Measurements from ENCODE around the gene UBN2.

The UBN2 gene

DNA sequence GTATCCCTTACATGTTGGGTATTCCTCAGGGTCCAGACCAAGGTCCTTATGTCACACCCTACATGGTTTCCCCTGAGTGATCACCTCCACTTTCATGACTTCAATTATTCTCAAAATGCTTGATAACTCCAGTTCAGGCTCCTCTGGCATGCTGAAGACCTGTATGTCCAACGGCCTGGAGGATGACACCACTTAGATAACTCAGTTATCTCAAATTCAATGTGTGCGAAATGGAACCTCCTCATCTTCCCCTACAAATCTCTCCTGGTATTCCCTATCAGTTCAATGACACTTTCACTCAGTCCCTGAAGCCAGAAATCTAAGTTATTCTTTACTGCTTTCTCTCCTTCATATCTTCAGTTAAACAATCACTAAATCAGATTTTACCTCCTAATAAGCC is 120.0 kb downstream of the UBN2 start:
- H2AFZ ChIP-seq (ENCODE audit: low read depth, low read length): no peak overlapping the region
- no peaks in the 10 kb centered on the region for H3K9me3 ChIP-seq (ENCODE audit: low read length)
- no peak overlapping the region for H3K4me3 ChIP-seq (ENCODE audit: low read length)
- peaks cover 29% of the 10 kb centered on the region for H3K36me3 ChIP-seq (ENCODE audit: insufficient read depth, low read length)
- H3K4me1 ChIP-seq (ENCODE audit: insufficient read depth, low read length): no peaks in the 10 kb centered on the region
- no peaks in the 10 kb centered on the region for H3K27me3 ChIP-seq (ENCODE audit: insufficient read depth, low read length)

DNA sequence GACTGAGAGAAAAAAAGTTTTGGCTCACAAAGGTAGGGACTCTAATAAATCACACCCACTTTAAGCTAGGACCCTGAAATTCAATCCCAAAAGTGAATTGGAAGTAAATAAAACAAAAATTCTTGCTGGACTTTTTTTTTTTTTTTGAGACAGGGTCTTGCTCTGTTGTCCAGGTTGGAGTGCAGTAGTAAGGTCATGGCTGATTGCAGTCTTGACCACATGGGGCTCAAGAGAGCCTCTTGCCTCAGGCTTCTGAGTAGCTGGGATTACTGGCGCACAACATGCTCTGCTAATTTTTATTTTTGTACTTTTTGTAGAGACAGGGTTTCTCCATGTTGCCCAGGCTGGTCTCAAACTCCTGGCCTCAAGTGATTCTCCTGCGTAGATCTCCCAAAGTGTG is 123.7 kb downstream of the UBN2 start:
- Histone ChIP-seq H3K27me3 (ENCODE audit: insufficient read depth, low read length) (no peaks in the 10 kb centered on the region), H3K9me3 (ENCODE audit: low read length) (no peaks in the 10 kb centered on the region), H3K4me3 (ENCODE audit: low read length) (no peak overlapping the region), H3K36me3 (ENCODE audit: insufficient read depth, low read length) (peaks cover 7% of the 10 kb centered on the region), H3K4me1 (ENCODE audit: insufficient read depth, low read length) (peaks cover 6% of the 10 kb centered on the region), H2AFZ (ENCODE audit: low read depth, low read length) (no peak overlapping the region)

DNA sequence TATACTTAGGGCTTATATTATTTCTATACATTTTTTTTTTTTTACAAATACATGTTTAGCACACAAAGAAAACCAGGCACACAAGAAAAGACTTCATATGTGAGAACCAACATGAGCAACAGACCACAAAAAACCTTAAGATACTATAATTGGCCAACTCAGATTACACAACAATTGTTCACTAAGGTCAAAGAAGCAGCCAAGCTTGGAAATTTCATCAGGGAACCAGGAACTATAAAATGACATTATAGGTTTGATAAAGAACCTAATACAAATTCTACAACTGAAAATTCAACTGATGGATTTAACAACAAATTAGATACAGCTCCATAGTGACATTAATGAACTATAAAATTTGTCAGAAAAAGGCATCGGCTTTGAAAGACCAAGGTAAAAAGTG is 124.3 kb downstream of the UBN2 start:
- H3K36me3 ChIP-seq (ENCODE audit: insufficient read depth, low read length): peaks cover 6% of the 10 kb centered on the region
- peaks cover 6% of the 10 kb centered on the region for H3K4me1 ChIP-seq (ENCODE audit: insufficient read depth, low read length)
- H3K27me3 ChIP-seq (ENCODE audit: insufficient read depth, low read length): no peaks in the 10 kb centered on the region
- H3K4me3 ChIP-seq (ENCODE audit: low read length): no peak overlapping the region
- no peaks in the 10 kb centered on the region for H3K9me3 ChIP-seq (ENCODE audit: low read length)
- H2AFZ ChIP-seq (ENCODE audit: low read depth, low read length): no peak overlapping the region
